ELR (cell line): Measurements from ENCODE around the gene SPTBN4.
A peak's percentile ranks its signal among the peaks of the same experiment; 100 is the strongest.
"Not testable (repeated sequence)": the region's sequence is repeated elsewhere in the genome, so short reads cannot be mapped to it uniquely, and the experiment has no call there.

Source experiments
- DNase-seq: peaks from one replicate; pipeline ENCODE4 v3.0.0-alpha.2; 2015; ENCODE audit warnings: low read depth

SPTBN4 gene

GRCh38 chr19:40530091-40530901, 63.5 kb downstream of the SPTBN4 start:
- DNase-seq = no peak

- no peak for DNase-seq
Measured at GRCh38 chr19:40533508-40533907, 66.7 kb downstream of the SPTBN4 start.

- no peak for DNase-seq
Measured at GRCh38 chr19:40534148-40534547, 67.3 kb downstream of the SPTBN4 start.

- peak; percentile 56 for DNase-seq
Measured at GRCh38 chr19:40539070-40539469, 72.3 kb downstream of the SPTBN4 start.

- DNase-seq = no peak
Measured at GRCh38 chr19:40542202-40542859, 75.5 kb downstream of the SPTBN4 start.

GRCh38 chr19:40543029-40543597, 76.3 kb downstream of the SPTBN4 start:
- DNase-seq = no peak

GRCh38 chr19:40546153-40546841, 79.5 kb downstream of the SPTBN4 start:
- DNase-seq = not testable (repeated sequence)

- not testable (repeated sequence) for DNase-seq
Measured at GRCh38 chr19:40547190-40547589, 80.4 kb downstream of the SPTBN4 start.

- no peak for DNase-seq
Measured at GRCh38 chr19:40547836-40548235, 81.0 kb downstream of the SPTBN4 start.

- DNase-seq = peak; percentile 71
Measured at GRCh38 chr19:40549007-40549708, 82.4 kb downstream of the SPTBN4 start.

- no peak for DNase-seq
Measured at GRCh38 chr19:40550951-40551350, 84.2 kb downstream of the SPTBN4 start.

- DNase-seq = no peak
Measured at GRCh38 chr19:40552848-40553247, 86.0 kb downstream of the SPTBN4 start.

- no peak for DNase-seq
Measured at GRCh38 chr19:40553885-40554857, 87.4 kb downstream of the SPTBN4 start.

- DNase-seq = no peak
Measured at GRCh38 chr19:40555978-40556689, 89.3 kb downstream of the SPTBN4 start.

GRCh38 chr19:40556953-40557530, 90.2 kb downstream of the SPTBN4 start:
- no peak for DNase-seq

GRCh38 chr19:40559394-40559793, 92.6 kb downstream of the SPTBN4 start:
- DNase-seq = no peak

GRCh38 chr19:40560092-40560507, 93.3 kb downstream of the SPTBN4 start:
- no peak for DNase-seq

- DNase-seq = no peak
Measured at GRCh38 chr19:40561947-40562346, 95.1 kb downstream of the SPTBN4 start.

- DNase-seq = not testable (repeated sequence)
Measured at GRCh38 chr19:40564535-40564934, 97.7 kb downstream of the SPTBN4 start.

GRCh38 chr19:40565355-40565754, 98.6 kb downstream of the SPTBN4 start:
- DNase-seq = no peak
